Mucosa of rectum (tissue), 2 donors: ENCODE measurements around the gene GALNT13.

Source experiments
- H3K27ac ChIP-seq, 2 donors: one replicate each; pipeline ENCODE4 v1.7.0; 2013; ENCODE audit warnings: inconsistent platforms in 2 of 2, low read depth in 2 of 2, low read length in 2 of 2
- H3K27me3 ChIP-seq, 2 donors: one replicate each; pipeline ENCODE4 v1.7.0; 2013; ENCODE audit warnings: low read length in 2 of 2; ENCODE audit not compliant: control insufficient read depth in 2 of 2, insufficient read depth in 2 of 2
- H3K36me3 ChIP-seq, 2 donors: one replicate each; pipeline ENCODE4 v1.7.0; 2013; ENCODE audit warnings: low read length in 2 of 2; ENCODE audit not compliant: control insufficient read depth in 2 of 2, insufficient read depth in 2 of 2
- H3K4me1 ChIP-seq, 2 donors: one replicate each; pipeline ENCODE4 v1.7.0; 2013; ENCODE audit warnings: low read length in 2 of 2, mild to moderate bottlenecking in 1 of 2; ENCODE audit not compliant: control insufficient read depth in 2 of 2, insufficient read depth in 2 of 2
- H3K4me3 ChIP-seq, 2 donors: one replicate each; pipeline ENCODE4 v1.7.0; 2013; ENCODE audit warnings: low read length in 2 of 2
- H3K9ac ChIP-seq, 2 donors: one replicate each; pipeline ENCODE4 v1.7.0; 2013; ENCODE audit warnings: low read length in 2 of 2, low read depth in 1 of 2, mild to moderate bottlenecking in 1 of 2
- H3K9me3 ChIP-seq, 2 donors: one replicate each; pipeline ENCODE4 v1.7.0; 2013; ENCODE audit warnings: low read length in 2 of 2; ENCODE audit not compliant: control insufficient read depth in 2 of 2
- donor health status: healthy.
- donor health status: Normal muscosa, but diverticular disease.

GALNT13 gene

DNA sequence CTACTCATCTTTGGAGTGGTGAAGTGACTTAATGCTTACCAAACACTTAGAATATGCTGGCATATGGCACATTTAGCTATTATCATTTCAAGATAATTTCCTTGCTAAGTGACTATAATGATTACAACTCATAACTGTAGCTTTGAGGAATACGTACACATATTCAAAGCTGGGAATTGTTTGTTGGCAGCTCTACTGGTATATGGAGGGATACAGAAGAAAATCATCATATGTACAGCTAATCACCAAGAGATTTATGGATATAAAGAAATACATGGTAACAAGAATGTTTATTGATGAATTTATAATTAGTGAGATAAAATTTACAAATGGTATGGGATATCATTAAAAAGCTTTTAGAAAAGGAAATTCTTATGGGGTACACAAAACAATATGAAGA is 207.2 kb downstream of the GALNT13 start:
- no peak overlapping the region for H3K27ac ChIP-seq
- no peaks in the 10 kb centered on the region for H3K27me3 ChIP-seq
- H3K4me3 ChIP-seq: no peak overlapping the region
- no peak overlapping the region for H3K9ac ChIP-seq
- H3K4me1 ChIP-seq: no peaks in the 10 kb centered on the region
- H3K9me3 ChIP-seq: no peaks in the 10 kb centered on the region
- no peaks in the 10 kb centered on the region for H3K36me3 ChIP-seq

DNA sequence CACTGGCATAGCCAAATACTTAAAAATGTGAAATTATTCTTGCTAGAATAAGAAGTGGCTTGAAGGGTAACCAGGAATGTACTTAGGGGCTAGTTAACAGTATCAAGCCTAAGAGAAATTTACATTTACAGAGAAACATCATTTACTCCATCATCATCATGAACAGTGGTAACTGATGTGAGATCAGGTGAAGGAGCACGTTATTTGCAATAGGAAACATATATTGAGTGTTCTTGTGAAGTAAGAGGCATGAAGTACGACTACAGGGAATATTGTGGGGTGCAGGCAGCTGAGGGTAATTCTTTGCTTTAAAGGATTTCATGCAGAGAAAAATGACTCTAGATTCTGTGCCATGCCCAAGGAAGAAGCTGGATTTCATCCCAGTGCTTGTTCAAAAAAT is 220.8 kb downstream of the GALNT13 start:
- Histone ChIP-seq H3K9me3 (no peaks in the 10 kb centered on the region), H3K9ac (no peak overlapping the region), H3K4me3 (no peak overlapping the region), H3K27me3 (no peaks in the 10 kb centered on the region), H3K36me3 (no peaks in the 10 kb centered on the region), H3K4me1 (no peaks in the 10 kb centered on the region), H3K27ac (no peak overlapping the region)

GRCh38 chr2:154093856-154094255 is 222.1 kb downstream of the GALNT13 start:
- H3K4me1 ChIP-seq: no peaks in the 10 kb centered on the region
- H3K27me3 ChIP-seq: no peaks in the 10 kb centered on the region
- H3K9me3 ChIP-seq: no peaks in the 10 kb centered on the region
- no peak overlapping the region for H3K27ac ChIP-seq
- H3K9ac ChIP-seq: no peak overlapping the region
- H3K36me3 ChIP-seq: no peaks in the 10 kb centered on the region
- no peak overlapping the region for H3K4me3 ChIP-seq

- no peak overlapping the region for H3K27ac ChIP-seq
- H3K9ac ChIP-seq: no peak overlapping the region
- H3K4me1 ChIP-seq: no peaks in the 10 kb centered on the region
- H3K36me3 ChIP-seq: no peaks in the 10 kb centered on the region
- no peaks in the 10 kb centered on the region for H3K27me3 ChIP-seq
- H3K4me3 ChIP-seq: no peak overlapping the region
- no peaks in the 10 kb centered on the region for H3K9me3 ChIP-seq
Measured at GRCh38 chr2:154097833-154098398, 226.2 kb downstream of the GALNT13 start.

DNA sequence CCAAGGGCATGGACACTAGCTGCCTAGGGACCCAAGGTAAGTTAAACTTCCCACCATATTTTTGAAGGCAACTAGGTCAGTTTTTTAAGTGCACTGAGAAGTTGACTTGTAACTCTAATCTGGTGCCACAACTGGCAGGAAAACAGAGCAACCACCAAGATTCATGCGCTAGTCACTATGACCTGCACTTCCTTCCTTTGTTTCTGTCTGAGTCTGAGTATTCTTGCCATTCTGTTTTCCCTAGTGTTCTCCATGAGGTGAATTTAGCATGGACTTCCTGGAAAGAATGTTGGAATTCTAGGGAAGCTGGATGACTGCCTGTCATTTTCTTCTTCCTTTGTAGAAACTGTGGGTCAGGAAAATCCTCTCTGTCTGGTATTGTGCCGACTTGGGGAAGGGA is 249.0 kb downstream of the GALNT13 start:
- H3K27ac ChIP-seq: no peak overlapping the region
- H3K4me1 ChIP-seq: no peaks in the 10 kb centered on the region
- H3K9ac ChIP-seq: no peak overlapping the region
- H3K4me3 ChIP-seq: no peak overlapping the region
- H3K36me3 ChIP-seq: no peaks in the 10 kb centered on the region
- H3K9me3 ChIP-seq: peaks cover 0 to 4% of the 10 kb centered on the region in 2 donors
- no peaks in the 10 kb centered on the region for H3K27me3 ChIP-seq

DNA sequence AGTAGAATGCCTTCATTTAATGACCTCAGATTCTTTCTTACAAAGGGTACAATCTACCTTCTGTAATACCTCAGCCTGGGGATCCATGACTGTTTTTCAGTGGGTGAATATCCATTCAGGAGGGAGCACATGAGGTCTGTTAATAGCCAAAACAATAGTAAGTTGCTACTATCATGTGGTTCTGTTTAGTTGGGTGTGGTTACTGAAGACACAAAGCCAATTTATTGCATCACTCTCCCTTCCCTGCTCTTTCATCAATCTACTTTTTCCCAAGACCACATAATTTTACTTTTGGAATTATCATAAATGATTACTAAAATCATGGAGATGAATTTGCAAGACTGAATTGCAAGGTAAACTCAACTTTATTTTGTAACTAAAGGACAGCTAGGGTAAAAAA is 254.2 kb downstream of the GALNT13 start:
- Histone ChIP-seq H3K27ac (no peak overlapping the region), H3K36me3 (no peaks in the 10 kb centered on the region), H3K4me3 (no peak overlapping the region), H3K4me1 (no peaks in the 10 kb centered on the region), H3K27me3 (no peaks in the 10 kb centered on the region), H3K9ac (no peak overlapping the region), H3K9me3 (no peaks in the 10 kb centered on the region)

DNA sequence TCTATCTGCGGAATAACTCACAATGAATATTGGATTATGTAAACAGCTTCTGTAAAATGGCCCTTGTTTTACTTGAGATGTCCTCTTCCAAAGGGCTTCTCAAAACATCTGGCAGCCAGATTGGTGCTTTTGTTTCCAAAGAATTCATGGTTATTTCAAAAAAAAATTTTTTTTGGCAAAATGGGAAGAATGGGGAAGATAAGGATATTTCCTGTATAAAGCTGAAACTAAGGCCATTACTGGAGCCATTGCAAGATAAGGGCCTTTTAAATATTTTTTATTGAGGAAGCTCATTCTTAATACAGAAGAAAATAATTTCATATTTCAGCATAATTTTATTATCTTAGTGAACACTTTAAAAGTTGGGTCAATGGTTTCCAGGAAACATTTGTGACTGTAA is 259.1 kb downstream of the GALNT13 start:
- Histone ChIP-seq H3K4me1 (no peaks in the 10 kb centered on the region), H3K9me3 (no peaks in the 10 kb centered on the region), H3K4me3 (no peak overlapping the region), H3K36me3 (no peaks in the 10 kb centered on the region), H3K9ac (no peak overlapping the region), H3K27me3 (no peaks in the 10 kb centered on the region), H3K27ac (no peak overlapping the region)

GRCh38 chr2:154132827-154133226 is 261.1 kb downstream of the GALNT13 start:
- Histone ChIP-seq H3K9ac (no peak overlapping the region), H3K27me3 (no peaks in the 10 kb centered on the region), H3K4me3 (no peak overlapping the region), H3K36me3 (no peaks in the 10 kb centered on the region), H3K9me3 (no peaks in the 10 kb centered on the region), H3K4me1 (no peaks in the 10 kb centered on the region), H3K27ac (no peak overlapping the region)

- Histone ChIP-seq H3K36me3 (no peaks in the 10 kb centered on the region), H3K4me1 (no peaks in the 10 kb centered on the region), H3K27me3 (no peaks in the 10 kb centered on the region), H3K27ac (no peak overlapping the region), H3K9me3 (no peaks in the 10 kb centered on the region), H3K9ac (no peak overlapping the region), H3K4me3 (no peak overlapping the region)
Measured at GRCh38 chr2:154133823-154134222, 262.1 kb downstream of the GALNT13 start.

DNA sequence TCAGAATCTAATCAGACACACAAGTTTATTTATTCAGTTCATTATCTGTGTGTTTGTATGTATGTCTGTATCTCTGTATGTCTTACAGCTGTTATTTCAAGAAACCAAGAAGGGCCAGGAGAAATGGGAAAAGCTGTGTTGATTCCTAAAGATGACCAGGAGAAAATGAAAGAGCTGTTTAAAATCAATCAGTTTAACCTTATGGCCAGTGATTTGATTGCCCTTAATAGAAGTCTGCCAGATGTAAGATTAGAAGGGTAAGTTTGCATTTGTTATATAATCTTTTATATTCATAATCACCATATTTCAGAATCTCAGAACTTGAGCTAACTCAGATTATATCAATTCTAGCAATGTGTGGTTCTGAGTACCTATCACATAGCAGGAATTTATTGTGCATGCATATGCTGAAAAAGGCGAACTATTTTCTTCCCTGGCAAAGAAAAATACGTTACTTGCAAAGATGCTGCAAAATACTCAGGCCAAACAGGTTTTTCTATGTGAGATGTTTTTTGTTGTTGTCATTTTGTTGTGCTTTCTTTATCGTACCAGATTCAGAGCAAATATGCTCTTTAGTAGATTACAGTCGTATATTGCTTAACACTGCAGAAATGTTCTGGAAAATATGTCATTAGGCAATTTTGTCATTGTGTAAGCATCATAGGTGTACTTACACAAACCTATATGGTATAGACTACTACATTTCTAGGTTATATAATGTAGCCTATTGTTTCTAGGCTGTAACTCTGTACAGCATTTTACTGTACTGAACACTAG is 268.7 kb downstream of the GALNT13 start:
- no peak overlapping the region for H3K27ac ChIP-seq
- H3K36me3 ChIP-seq: no peaks in the 10 kb centered on the region
- H3K9ac ChIP-seq: no peak overlapping the region

More for the DNA sequence above, 268.7 kb downstream of the GALNT13 start:
- Histone ChIP-seq H3K9me3 (no peaks in the 10 kb centered on the region), H3K27me3 (no peaks in the 10 kb centered on the region), H3K4me3 (no peak overlapping the region), H3K4me1 (no peaks in the 10 kb centered on the region)
